ENCODE data around the gene TAMALIN. TPM values are rescaled to one million over a fixed set of nuclear protein-coding genes. Genes with fewer than 3 reads are reported as not detected.

TAMALIN gene
- total and polyA plus RNA-seq, 2 experiments from 2014 or later, result 0.34 to 3.0 TPM

DNA sequence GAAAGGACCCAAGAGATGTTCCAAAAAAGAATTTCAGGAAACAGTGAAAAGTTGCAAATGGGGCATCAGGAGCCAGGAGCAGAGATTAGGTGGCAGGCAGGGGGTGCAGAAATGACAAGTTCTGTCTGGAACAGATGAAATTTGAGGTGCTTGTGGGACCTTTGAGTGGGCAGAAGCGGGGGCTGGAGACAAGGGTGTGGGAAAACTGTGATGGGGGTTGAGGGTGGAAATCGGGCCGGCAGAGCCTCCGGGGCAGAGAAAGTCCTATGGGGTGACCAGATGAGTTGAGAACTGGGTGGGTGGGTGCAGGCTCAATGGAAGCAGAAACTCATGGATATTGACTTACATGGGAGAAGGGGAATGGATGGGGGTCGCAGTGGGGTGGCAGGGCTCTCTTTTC, 42.9 kb downstream of the TAMALIN start:
- ATAC-seq (no peak), DNase-seq (ENCODE audit: low spot score) (no peak)
- no peak overlapping the region for H3K27ac Mint-ChIP-seq
- Histone ChIP-seq H4K20me1 (replicated peaks; ENCODE audit: insufficient read depth) (peaks cover 30% of the 10 kb centered on the region), H3F3A (replicated peaks; ENCODE audit: low read depth) (peaks cover 2% of the 10 kb centered on the region; the same call in 1 of the 2 replicates), H3K27me3 (ENCODE audit: insufficient read depth) (peaks cover 51% of the 10 kb centered on the region), H3K36me3 (ENCODE audit: insufficient read depth) (no peaks in the 10 kb centered on the region), H3K4me2 (peak overlapping the region; percentile 98), H3K4me3 (no peak overlapping the region), H3K27ac (ENCODE audit: low read depth) (no peak overlapping the region), H2AFZ (no peak overlapping the region), H3K4me1 (ENCODE audit: insufficient read depth) (peaks cover 18% of the 10 kb centered on the region), H3K79me2 (replicated peaks; ENCODE audit: insufficient read depth) (no peaks in the 10 kb centered on the region), H3K9me2 (ENCODE audit: insufficient read depth) (no peaks in the 10 kb centered on the region)
- H3K27me3 Mint-ChIP-seq (ENCODE audit: insufficient read depth, low read depth, poor library complexity), result peaks cover 34% of the 10 kb centered on the region
- TF ChIP-seq STAT1 (IDR thresholded peaks at IDR 0.05; ENCODE audit: unreplicated experiment) (no peak), POLR2AphosphoS5 (IDR thresholded peaks at IDR 0.05; ENCODE audit: low read depth) (no peak), ZNF331 (CRISPR knock-in tag; IDR thresholded peaks at IDR 0.05; ENCODE audit: low read depth) (no peak)
- TF ChIP-seq, protein P1, sequence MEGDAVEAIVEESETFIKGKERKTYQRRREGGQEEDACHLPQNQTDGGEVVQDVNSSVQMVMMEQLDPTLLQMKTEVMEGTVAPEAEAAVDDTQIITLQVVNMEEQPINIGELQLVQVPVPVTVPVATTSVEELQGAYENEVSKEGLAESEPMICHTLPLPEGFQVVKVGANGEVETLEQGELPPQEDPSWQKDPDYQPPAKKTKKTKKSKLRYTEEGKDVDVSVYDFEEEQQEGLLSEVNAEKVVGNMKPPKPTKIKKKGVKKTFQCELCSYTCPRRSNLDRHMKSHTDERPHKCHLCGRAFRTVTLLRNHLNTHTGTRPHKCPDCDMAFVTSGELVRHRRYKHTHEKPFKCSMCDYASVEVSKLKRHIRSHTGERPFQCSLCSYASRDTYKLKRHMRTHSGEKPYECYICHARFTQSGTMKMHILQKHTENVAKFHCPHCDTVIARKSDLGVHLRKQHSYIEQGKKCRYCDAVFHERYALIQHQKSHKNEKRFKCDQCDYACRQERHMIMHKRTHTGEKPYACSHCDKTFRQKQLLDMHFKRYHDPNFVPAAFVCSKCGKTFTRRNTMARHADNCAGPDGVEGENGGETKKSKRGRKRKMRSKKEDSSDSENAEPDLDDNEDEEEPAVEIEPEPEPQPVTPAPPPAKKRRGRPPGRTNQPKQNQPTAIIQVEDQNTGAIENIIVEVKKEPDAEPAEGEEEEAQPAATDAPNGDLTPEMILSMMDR (conservative IDR thresholded peaks at IDR 0.05; ENCODE audit: low read depth in 2 of 2), result no peak
- peaks cover 28% of the 10 kb centered on the region for H3K4me1 Mint-ChIP-seq
- H3K9me3 Mint-ChIP-seq, result no peaks in the 10 kb centered on the region; the same call in 2 of the 3 replicates
- H3K36me3 Mint-ChIP-seq (ENCODE audit: low read depth), result peaks cover 3% of the 10 kb centered on the region; the same call in 1 of the 3 replicates
- H3K4me3 Mint-ChIP-seq, result peak overlapping the region; percentile 78

DNA sequence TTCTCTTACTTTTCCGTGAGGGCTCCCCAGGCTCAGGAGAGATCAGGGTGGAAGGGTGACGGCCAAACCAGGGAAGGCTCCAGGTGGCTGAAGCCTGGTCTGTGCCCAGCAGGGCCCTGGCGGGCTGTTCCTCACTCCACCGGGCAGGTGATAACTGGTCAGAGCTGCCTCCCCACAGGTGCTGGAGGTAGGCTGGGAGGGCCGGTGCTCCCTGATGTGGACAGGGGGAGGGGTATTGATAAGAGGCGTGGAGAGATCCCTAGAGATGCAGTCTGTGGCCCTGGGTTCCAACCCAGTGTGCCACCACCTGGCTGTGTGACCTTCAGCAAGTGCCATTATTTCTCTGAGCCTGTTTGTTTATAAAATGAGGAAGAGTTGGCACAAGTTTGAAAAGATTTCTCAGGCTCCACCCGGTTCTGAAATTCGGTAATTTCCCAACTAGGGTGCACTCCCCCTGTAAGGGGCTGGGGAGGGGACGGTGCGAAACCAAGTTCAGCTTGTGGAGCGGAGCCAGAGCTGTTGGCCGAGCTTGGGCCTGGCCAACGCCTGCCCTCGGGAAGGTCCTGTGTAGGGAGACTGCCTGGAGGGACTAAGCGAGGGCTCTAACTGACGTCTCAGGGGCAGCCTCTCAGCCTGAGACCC, 43.5 kb downstream of the TAMALIN start:
- Histone ChIP-seq H3K4me2 (peak overlapping the region; percentile 98), H3K27me3 (ENCODE audit: insufficient read depth) (peaks cover 51% of the 10 kb centered on the region), H2AFZ (no peak overlapping the region), H4K20me1 (replicated peaks; ENCODE audit: insufficient read depth) (peaks cover 30% of the 10 kb centered on the region), H3K79me2 (replicated peaks; ENCODE audit: insufficient read depth) (no peaks in the 10 kb centered on the region), H3K9me2 (ENCODE audit: insufficient read depth) (no peaks in the 10 kb centered on the region), H3K4me1 (ENCODE audit: insufficient read depth) (peaks cover 18% of the 10 kb centered on the region), H3K27ac (ENCODE audit: low read depth) (no peak overlapping the region), H3F3A (replicated peaks; ENCODE audit: low read depth) (peaks cover 2% of the 10 kb centered on the region; the same call in 1 of the 2 replicates), H3K4me3 (peak overlapping the region; percentile 86), H3K36me3 (ENCODE audit: insufficient read depth) (no peaks in the 10 kb centered on the region)
- ATAC-seq (peak; percentile 66), DNase-seq (ENCODE audit: low spot score) (peak; percentile 68)
- no peaks in the 10 kb centered on the region; the same call in 2 of the 3 replicates for H3K9me3 Mint-ChIP-seq
- H3K4me3 Mint-ChIP-seq, result peak overlapping the region; percentile 78
- peaks cover 28% of the 10 kb centered on the region for H3K4me1 Mint-ChIP-seq
- H3K27me3 Mint-ChIP-seq (ENCODE audit: insufficient read depth, low read depth, poor library complexity), result peaks cover 34% of the 10 kb centered on the region
- no peak overlapping the region for H3K27ac Mint-ChIP-seq
- peaks cover 3% of the 10 kb centered on the region; the same call in 1 of the 3 replicates for H3K36me3 Mint-ChIP-seq (ENCODE audit: low read depth)
- no peak for TF ChIP-seq STAT1 (IDR thresholded peaks at IDR 0.05; ENCODE audit: unreplicated experiment)
- TF ChIP-seq ZNF331 (CRISPR knock-in tag; IDR thresholded peaks at IDR 0.05; ENCODE audit: low read depth), result no peak
- TF ChIP-seq, protein P2, sequence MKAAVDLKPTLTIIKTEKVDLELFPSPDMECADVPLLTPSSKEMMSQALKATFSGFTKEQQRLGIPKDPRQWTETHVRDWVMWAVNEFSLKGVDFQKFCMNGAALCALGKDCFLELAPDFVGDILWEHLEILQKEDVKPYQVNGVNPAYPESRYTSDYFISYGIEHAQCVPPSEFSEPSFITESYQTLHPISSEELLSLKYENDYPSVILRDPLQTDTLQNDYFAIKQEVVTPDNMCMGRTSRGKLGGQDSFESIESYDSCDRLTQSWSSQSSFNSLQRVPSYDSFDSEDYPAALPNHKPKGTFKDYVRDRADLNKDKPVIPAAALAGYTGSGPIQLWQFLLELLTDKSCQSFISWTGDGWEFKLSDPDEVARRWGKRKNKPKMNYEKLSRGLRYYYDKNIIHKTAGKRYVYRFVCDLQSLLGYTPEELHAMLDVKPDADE (IDR thresholded peaks at IDR 0.05), result no peak
- no peak for TF ChIP-seq ZNF114 (CRISPR knock-in tag; IDR thresholded peaks at IDR 0.05)
- no peak for TF ChIP-seq JUNB (IDR thresholded peaks at IDR 0.05; ENCODE audit: unreplicated experiment)
- no peak for TF ChIP-seq EZH2 (IDR thresholded peaks at IDR 0.05; ENCODE audit: low read depth, unreplicated experiment)
- TF ChIP-seq, protein P3, sequence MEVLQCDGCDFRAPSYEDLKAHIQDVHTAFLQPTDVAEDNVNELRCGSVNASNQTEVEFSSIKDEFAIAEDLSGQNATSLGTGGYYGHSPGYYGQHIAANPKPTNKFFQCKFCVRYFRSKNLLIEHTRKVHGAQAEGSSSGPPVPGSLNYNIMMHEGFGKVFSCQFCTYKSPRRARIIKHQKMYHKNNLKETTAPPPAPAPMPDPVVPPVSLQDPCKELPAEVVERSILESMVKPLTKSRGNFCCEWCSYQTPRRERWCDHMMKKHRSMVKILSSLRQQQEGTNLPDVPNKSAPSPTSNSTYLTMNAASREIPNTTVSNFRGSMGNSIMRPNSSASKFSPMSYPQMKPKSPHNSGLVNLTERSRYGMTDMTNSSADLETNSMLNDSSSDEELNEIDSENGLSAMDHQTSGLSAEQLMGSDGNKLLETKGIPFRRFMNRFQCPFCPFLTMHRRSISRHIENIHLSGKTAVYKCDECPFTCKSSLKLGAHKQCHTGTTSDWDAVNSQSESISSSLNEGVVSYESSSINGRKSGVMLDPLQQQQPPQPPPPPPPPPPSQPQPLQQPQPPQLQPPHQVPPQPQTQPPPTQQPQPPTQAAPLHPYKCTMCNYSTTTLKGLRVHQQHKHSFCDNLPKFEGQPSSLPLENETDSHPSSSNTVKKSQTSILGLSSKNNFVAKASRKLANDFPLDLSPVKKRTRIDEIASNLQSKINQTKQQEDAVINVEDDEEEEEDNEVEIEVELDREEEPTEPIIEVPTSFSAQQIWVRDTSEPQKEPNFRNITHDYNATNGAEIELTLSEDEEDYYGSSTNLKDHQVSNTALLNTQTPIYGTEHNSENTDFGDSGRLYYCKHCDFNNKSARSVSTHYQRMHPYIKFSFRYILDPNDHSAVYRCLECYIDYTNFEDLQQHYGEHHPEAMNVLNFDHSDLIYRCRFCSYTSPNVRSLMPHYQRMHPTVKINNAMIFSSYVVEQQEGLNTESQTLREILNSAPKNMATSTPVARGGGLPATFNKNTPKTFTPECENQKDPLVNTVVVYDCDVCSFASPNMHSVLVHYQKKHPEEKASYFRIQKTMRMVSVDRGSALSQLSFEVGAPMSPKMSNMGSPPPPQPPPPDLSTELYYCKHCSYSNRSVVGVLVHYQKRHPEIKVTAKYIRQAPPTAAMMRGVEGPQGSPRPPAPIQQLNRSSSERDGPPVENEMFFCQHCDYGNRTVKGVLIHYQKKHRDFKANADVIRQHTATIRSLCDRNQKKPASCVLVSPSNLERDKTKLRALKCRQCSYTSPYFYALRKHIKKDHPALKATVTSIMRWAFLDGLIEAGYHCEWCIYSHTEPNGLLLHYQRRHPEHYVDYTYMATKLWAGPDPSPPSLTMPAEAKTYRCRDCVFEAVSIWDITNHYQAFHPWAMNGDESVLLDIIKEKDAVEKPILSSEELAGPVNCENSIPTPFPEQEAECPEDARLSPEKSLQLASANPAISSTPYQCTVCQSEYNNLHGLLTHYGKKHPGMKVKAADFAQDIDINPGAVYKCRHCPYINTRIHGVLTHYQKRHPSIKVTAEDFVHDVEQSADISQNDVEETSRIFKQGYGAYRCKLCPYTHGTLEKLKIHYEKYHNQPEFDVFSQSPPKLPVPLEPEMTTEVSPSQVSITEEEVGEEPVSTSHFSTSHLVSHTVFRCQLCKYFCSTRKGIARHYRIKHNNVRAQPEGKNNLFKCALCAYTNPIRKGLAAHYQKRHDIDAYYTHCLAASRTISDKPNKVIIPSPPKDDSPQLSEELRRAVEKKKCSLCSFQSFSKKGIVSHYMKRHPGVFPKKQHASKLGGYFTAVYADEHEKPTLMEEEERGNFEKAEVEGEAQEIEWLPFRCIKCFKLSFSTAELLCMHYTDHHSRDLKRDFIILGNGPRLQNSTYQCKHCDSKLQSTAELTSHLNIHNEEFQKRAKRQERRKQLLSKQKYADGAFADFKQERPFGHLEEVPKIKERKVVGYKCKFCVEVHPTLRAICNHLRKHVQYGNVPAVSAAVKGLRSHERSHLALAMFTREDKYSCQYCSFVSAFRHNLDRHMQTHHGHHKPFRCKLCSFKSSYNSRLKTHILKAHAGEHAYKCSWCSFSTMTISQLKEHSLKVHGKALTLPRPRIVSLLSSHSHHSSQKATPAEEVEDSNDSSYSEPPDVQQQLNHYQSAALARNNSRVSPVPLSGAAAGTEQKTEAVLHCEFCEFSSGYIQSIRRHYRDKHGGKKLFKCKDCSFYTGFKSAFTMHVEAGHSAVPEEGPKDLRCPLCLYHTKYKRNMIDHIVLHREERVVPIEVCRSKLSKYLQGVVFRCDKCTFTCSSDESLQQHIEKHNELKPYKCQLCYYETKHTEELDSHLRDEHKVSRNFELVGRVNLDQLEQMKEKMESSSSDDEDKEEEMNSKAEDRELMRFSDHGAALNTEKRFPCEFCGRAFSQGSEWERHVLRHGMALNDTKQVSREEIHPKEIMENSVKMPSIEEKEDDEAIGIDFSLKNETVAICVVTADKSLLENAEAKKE (CRISPR knock-in tag; IDR thresholded peaks at IDR 0.05), result no peak
- no peak for TF ChIP-seq NANOG (IDR thresholded peaks at IDR 0.05; ENCODE audit: borderline replicate concordance)
- no peak for TF ChIP-seq EZH2phosphoT487 (IDR thresholded peaks at IDR 0.05; ENCODE audit: unreplicated experiment)
